ENCODE data around the gene SP9.

GRCh38 chr2:174356347-174356746, 21.6 kb downstream of the SP9 start:
- TF ChIP-seq CTCF (IDR thresholded peaks at IDR 0.05): no peak
- no peak for TF ChIP-seq POLR2A (IDR thresholded peaks at IDR 0.05)

All from esophagus squamous epithelium (tissue), 4 donors.